Stomach (tissue), 4 donors: Measurements from ENCODE around the gene HINFP.

Experiments
- CTCF ChIP-seq, 7 experiments: fragments of 450-650 bp in 4 of 7; fragments of 200-600 bp in 3 of 7; sonication (generic) in 3 of 7; IDR thresholded peaks; one replicate each; pipeline ENCODE4 v1.5.1; 2016 to 2019; ENCODE audit warnings: antibody characterized with exemption in 7 of 7, control low read depth in 2 of 7, mild to moderate bottlenecking in 1 of 7
- POLR2A ChIP-seq, 4 donors: fragments of 450-650 bp; IDR thresholded peaks; one replicate each; pipeline ENCODE4 v1.6.1; 2016; ENCODE audit warnings: antibody characterized with exemption in 4 of 4, control low read depth in 2 of 4, mild to moderate bottlenecking in 1 of 4, moderate library complexity in 1 of 4
- POLR2AphosphoS5 ChIP-seq, 3 donors: sonication (generic); formaldehyde crosslinking; IDR thresholded peaks; one replicate each; pipeline ENCODE4 v1.6.1; 2016; ENCODE audit warnings: antibody characterized with exemption in 3 of 3

DNA sequence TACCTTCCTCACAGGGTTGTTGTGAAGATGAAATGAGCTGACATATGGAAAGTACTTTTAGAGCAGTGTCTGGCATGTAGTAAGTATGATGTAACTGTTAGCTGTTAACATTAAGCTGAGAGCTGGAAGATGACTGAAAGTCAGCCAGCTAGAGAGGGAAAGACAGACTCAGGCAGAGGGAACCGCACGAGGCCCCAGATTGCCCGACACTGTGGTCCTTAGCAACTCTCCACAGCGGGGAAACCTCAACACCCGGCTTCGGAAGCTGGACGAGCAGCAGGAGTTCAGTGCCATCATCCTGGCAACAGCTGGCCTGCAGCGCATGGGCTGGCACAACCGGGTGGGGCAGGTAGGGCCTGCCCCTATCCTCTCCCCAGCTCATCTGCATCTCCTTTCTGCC, 30.2 kb upstream of the HINFP start:
- TF ChIP-seq CTCF (IDR thresholded peaks at IDR 0.05): no peak
- no peak for TF ChIP-seq POLR2A (IDR thresholded peaks at IDR 0.05)
- TF ChIP-seq POLR2AphosphoS5 (IDR thresholded peaks at IDR 0.05): no peak
